Measurements from ENCODE around the gene RABGAP1L.

DNA sequence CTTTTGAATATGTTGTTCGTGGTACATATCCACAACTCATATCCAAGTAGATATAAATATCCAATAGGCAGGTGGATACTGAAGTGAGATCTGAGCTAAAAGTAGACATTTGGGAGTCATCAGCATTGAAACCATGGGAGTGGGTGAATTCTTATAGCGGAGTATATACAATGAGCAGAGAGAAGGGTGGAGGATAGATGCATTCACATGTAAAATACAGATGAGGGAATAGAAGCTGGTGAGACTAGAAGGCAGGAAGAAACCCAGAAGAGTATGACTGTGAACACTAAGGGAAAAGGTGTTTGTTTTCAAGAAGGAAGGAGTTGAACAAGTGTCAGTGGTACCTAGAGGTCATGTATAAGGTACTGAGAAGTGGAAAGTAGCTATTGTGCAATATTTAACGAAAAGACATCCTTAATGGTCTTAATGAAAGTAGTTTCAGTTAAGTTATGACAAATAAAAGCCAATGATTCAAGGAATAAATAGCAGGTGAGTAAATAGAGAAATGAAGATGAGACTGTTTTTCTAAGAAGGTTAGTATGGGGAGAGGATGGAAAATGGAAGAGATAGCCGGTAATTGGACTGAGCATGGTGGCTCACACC is 658.8 kb downstream of the RABGAP1L start:
- TF ChIP-seq, protein P1, sequence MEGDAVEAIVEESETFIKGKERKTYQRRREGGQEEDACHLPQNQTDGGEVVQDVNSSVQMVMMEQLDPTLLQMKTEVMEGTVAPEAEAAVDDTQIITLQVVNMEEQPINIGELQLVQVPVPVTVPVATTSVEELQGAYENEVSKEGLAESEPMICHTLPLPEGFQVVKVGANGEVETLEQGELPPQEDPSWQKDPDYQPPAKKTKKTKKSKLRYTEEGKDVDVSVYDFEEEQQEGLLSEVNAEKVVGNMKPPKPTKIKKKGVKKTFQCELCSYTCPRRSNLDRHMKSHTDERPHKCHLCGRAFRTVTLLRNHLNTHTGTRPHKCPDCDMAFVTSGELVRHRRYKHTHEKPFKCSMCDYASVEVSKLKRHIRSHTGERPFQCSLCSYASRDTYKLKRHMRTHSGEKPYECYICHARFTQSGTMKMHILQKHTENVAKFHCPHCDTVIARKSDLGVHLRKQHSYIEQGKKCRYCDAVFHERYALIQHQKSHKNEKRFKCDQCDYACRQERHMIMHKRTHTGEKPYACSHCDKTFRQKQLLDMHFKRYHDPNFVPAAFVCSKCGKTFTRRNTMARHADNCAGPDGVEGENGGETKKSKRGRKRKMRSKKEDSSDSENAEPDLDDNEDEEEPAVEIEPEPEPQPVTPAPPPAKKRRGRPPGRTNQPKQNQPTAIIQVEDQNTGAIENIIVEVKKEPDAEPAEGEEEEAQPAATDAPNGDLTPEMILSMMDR (IDR thresholded peaks at IDR 0.05; ENCODE audit: extremely low read depth in 1 of 2, insufficient read depth in 1 of 2, low read depth in 1 of 2, low read length in 2 of 2), result no peak
- TF ChIP-seq JUN (IDR thresholded peaks at IDR 0.05; ENCODE audit: borderline replicate concordance, insufficient read depth, insufficient read length, low read depth) (no peak), POLR2AphosphoS5 (IDR thresholded peaks at IDR 0.05; ENCODE audit: insufficient read depth, low read depth, low read length) (no peak)

Measured in endothelial cell of umbilical vein (primary cell).